GM11168 (cell line): ENCODE data around the gene RHOXF1.
"Not testable (repeated sequence)": the region's sequence is repeated elsewhere in the genome, so short reads cannot be mapped to it uniquely, and the experiment has no call there.

Experiments used
- in situ Hi-C: fragments of 300-500 bp; cut with MboI; formaldehyde crosslinking; loops from one replicate; pipeline ENCODE4 v1.12.0; 2022; ENCODE audit warnings: low sequenced_read_pairs; ENCODE audit not compliant: unreplicated experiment

Gene RHOXF1

GRCh38 chrX:120087289-120088017, 28.3 kb downstream of the RHOXF1 start:
- in situ Hi-C loops = no loop called here

GRCh38 chrX:120085553-120086185, 30.0 kb downstream of the RHOXF1 start:
- in situ Hi-C loops = not testable (repeated sequence)

GRCh38 chrX:120077590-120077989, 38.1 kb downstream of the RHOXF1 start, which contains the start of gene RHOXF2B:
Gene RHOXF2B, minus strand, starts transcription at chrX:120077690. Its CDS starts 138 bp downstream, at chrX:120077552.
- in situ Hi-C loops = not testable (repeated sequence)

GRCh38 chrX:120066169-120066568, 49.5 kb downstream of the RHOXF1 start:
- in situ Hi-C loops = not testable (repeated sequence)
